OCI-LY7 (cell line): Measurements from ENCODE around the gene ATAD3C.

Experiments
- CTCF ChIP-seq: fragments of 200-600 bp; sonication (generic); conservative IDR thresholded peaks from 2 replicates; pipeline ENCODE4 v1.5.1; 2014; ENCODE audit warnings: mild to moderate bottlenecking, antibody characterized with exemption, low read length, moderate library complexity, mixed read lengths
- EZH2phosphoT487 ChIP-seq: fragments of 200-600 bp; sonication (generic); IDR thresholded peaks from 2 replicates; pipeline ENCODE4 v1.6.1; 2018; ENCODE audit warnings: low read depth, borderline replicate concordance, mild to moderate bottlenecking, mixed run types, antibody characterized with exemption, low read length, moderate library complexity, mixed read lengths

GRCh38 chr1:1424707-1425106 is 24.8 kb upstream of the ATAD3C start:
- TF ChIP-seq CTCF (no peak), EZH2phosphoT487 (no peak)
